NB4 (cell line): ENCODE measurements around the gene SYTL5.

Experiments used
- DNase-seq: peaks from one replicate; pipeline ENCODE4 v3.0.0; 2010; ENCODE audit warnings: low read depth
- H3K4me3 ChIP-seq: one replicate; pipeline ENCODE4 v1.5.1; 2011; ENCODE audit warnings: mild to moderate bottlenecking, low read depth, low read length, moderate library complexity
- CTCF ChIP-seq: IDR thresholded peaks from one replicate; pipeline ENCODE4 v1.5.1; 2012; ENCODE audit warnings: low read depth, low read length
- MAX ChIP-seq: IDR thresholded peaks from 2 replicates; pipeline ENCODE4 v1.6.1; 2011; ENCODE audit warnings: low read depth, low read length
- MYC ChIP-seq: IDR thresholded peaks from 2 replicates; pipeline ENCODE4 v1.6.1; 2011; ENCODE audit warnings: low read depth, low read length
- POLR2A ChIP-seq: IDR thresholded peaks from 2 replicates; pipeline ENCODE4 v1.6.1; 2011; ENCODE audit warnings: mild to moderate bottlenecking; ENCODE audit not compliant: insufficient read length; ENCODE audit errors: extremely low read depth

Gene SYTL5

GRCh38 chrX:38142610-38143009, 136.3 kb downstream of the SYTL5 start:
- TF ChIP-seq MYC (no peak), CTCF (no peak), POLR2A (no peak), MAX (no peak)
- DNase-seq = no peak
- no peak overlapping the region for H3K4me3 ChIP-seq

- no peak for TF ChIP-seq POLR2A
- no peak for TF ChIP-seq CTCF
- no peak for TF ChIP-seq MYC
- TF ChIP-seq MAX = no peak
- no peak overlapping the region for H3K4me3 ChIP-seq
- DNase-seq = no peak
These were observed 142.7 kb downstream of the SYTL5 start for GRCh38 chrX:38149016-38149415.

- TF ChIP-seq POLR2A (no peak), MAX (no peak), MYC (no peak), CTCF (no peak)
- no peak overlapping the region for H3K4me3 ChIP-seq
- DNase-seq = no peak
These were observed 144.6 kb downstream of the SYTL5 start for GRCh38 chrX:38150993-38151392.

- TF ChIP-seq MAX (no peak), MYC (no peak), POLR2A (no peak), CTCF (no peak)
- DNase-seq = no peak
- H3K4me3 ChIP-seq = no peak overlapping the region
These were observed 145.1 kb downstream of the SYTL5 start for GRCh38 chrX:38151441-38151840.

- TF ChIP-seq CTCF (no peak), POLR2A (no peak), MYC (no peak), MAX (no peak)
- no peak for DNase-seq
- no peak overlapping the region for H3K4me3 ChIP-seq
These were observed 148.0 kb downstream of the SYTL5 start for GRCh38 chrX:38154340-38154739.

- DNase-seq = no peak
- no peak overlapping the region for H3K4me3 ChIP-seq
- TF ChIP-seq MYC = no peak
- TF ChIP-seq MAX = no peak
These were observed 148.5 kb downstream of the SYTL5 start for GRCh38 chrX:38154818-38155217.
